ENCODE results near the gene TMEM186. TPM values are rescaled to one million over a fixed set of nuclear protein-coding genes. Genes with fewer than 3 reads are reported as not detected.

The TMEM186 gene
- total and polyA plus RNA-seq, 2 experiments from 2014 or later: 8.3 to 14.8 TPM

DNA sequence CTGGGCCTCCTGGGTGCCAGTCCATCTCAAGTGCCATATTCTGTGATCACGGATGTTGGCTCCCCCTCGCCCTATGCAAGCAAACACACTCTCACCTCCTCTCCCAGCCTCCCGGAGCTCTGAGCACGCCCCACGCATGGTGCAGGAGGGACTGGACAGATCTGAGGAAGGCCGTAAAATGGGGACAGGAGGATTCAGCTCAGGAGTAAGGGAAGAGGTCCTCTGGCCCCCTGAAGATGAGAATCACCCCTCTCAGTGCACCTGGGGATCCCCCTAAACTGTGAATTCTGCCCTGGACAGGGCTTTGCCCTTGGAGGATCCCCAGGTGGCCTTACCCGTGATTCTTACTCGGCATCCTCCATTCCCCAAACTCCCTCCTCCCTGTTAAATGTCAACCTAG, 15.6 kb downstream of the TMEM186 start:
- Mint-ChIP-seq H3K36me3 (ENCODE audit: low read depth) (peaks cover 4% of the 10 kb centered on the region; the same call in 2 of the 3 replicates), H3K4me3 (no peak overlapping the region), H3K9me3 (no peaks in the 10 kb centered on the region), H3K27ac (no peak overlapping the region), H3K27me3 (ENCODE audit: insufficient read depth, low read depth, poor library complexity) (peaks cover 3% of the 10 kb centered on the region), H3K4me1 (no peaks in the 10 kb centered on the region; the same call in 2 of the 3 replicates)
- no peaks in the 10 kb centered on the region for H3K79me2 ChIP-seq (replicated peaks; ENCODE audit: insufficient read depth)
- no peaks in the 10 kb centered on the region for H3K9me2 ChIP-seq (ENCODE audit: insufficient read depth)
- no peak overlapping the region for H3K4me3 ChIP-seq
- no peaks in the 10 kb centered on the region for H4K20me1 ChIP-seq (replicated peaks; ENCODE audit: insufficient read depth)
- H3F3A ChIP-seq (replicated peaks; ENCODE audit: low read depth): no peaks in the 10 kb centered on the region
- H3K4me2 ChIP-seq: no peak overlapping the region
- H2AFZ ChIP-seq: no peak overlapping the region
- no peak overlapping the region for H3K27ac ChIP-seq (ENCODE audit: low read depth)
- no peak for DNase-seq (ENCODE audit: low spot score)
- no peak for ATAC-seq
- peaks cover 3% of the 10 kb centered on the region; the same call in 1 of the 2 replicates for H3K4me1 ChIP-seq (ENCODE audit: insufficient read depth)
- H3K27me3 ChIP-seq (ENCODE audit: insufficient read depth): no peaks in the 10 kb centered on the region
- no peaks in the 10 kb centered on the region for H3K36me3 ChIP-seq (ENCODE audit: insufficient read depth)
- no peak for TF ChIP-seq STAT1 (IDR thresholded peaks at IDR 0.05; ENCODE audit: unreplicated experiment)
- TF ChIP-seq EZH2phosphoT487 (IDR thresholded peaks at IDR 0.05; ENCODE audit: unreplicated experiment): no peak
- no peak for TF ChIP-seq ZNF331 (CRISPR knock-in tag; IDR thresholded peaks at IDR 0.05; ENCODE audit: low read depth)
- TF ChIP-seq EZH2 (IDR thresholded peaks at IDR 0.05; ENCODE audit: low read depth, unreplicated experiment): no peak
- TF ChIP-seq, protein P1, sequence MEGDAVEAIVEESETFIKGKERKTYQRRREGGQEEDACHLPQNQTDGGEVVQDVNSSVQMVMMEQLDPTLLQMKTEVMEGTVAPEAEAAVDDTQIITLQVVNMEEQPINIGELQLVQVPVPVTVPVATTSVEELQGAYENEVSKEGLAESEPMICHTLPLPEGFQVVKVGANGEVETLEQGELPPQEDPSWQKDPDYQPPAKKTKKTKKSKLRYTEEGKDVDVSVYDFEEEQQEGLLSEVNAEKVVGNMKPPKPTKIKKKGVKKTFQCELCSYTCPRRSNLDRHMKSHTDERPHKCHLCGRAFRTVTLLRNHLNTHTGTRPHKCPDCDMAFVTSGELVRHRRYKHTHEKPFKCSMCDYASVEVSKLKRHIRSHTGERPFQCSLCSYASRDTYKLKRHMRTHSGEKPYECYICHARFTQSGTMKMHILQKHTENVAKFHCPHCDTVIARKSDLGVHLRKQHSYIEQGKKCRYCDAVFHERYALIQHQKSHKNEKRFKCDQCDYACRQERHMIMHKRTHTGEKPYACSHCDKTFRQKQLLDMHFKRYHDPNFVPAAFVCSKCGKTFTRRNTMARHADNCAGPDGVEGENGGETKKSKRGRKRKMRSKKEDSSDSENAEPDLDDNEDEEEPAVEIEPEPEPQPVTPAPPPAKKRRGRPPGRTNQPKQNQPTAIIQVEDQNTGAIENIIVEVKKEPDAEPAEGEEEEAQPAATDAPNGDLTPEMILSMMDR (conservative IDR thresholded peaks at IDR 0.05; ENCODE audit: low read depth in 2 of 2): no peak
- no peak for TF ChIP-seq CREB1 (CRISPR knock-in tag; IDR thresholded peaks at IDR 0.05; ENCODE audit: low read depth)

DNA sequence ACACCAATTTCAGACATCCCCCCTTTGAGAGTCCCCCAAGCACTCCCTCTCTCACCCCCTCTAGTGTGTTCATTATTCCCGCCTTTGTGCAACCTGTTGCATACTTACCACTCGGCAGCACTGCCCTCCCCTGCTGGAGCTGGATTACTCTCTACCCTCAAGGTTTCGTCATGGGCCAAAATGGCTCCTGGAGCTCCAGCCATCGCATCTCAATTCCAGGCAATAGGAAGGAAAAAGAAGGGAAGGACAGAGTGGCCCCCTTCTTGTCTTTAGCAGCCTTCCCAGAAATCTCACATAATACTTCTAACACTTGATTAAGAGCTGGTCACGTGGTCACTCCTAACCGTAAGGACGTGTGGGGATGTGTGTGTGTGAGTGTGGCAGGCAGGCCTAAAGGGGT, 20.2 kb downstream of the TMEM186 start:
- Mint-ChIP-seq H3K4me3 (no peak overlapping the region), H3K27ac (no peak overlapping the region), H3K4me1 (no peaks in the 10 kb centered on the region), H3K27me3 (ENCODE audit: insufficient read depth, low read depth, poor library complexity) (peaks cover 3% of the 10 kb centered on the region), H3K36me3 (ENCODE audit: low read depth) (peaks cover 6% of the 10 kb centered on the region; the same call in 2 of the 3 replicates), H3K9me3 (no peaks in the 10 kb centered on the region)
- Histone ChIP-seq H3K27me3 (ENCODE audit: insufficient read depth) (no peaks in the 10 kb centered on the region), H3K36me3 (ENCODE audit: insufficient read depth) (no peaks in the 10 kb centered on the region), H3K79me2 (replicated peaks; ENCODE audit: insufficient read depth) (no peaks in the 10 kb centered on the region), H3K9me2 (ENCODE audit: insufficient read depth) (no peaks in the 10 kb centered on the region), H3K27ac (ENCODE audit: low read depth) (no peak overlapping the region), H3K4me1 (ENCODE audit: insufficient read depth) (no peaks in the 10 kb centered on the region), H3F3A (replicated peaks; ENCODE audit: low read depth) (no peaks in the 10 kb centered on the region), H3K4me3 (no peak overlapping the region), H2AFZ (no peak overlapping the region), H4K20me1 (replicated peaks; ENCODE audit: insufficient read depth) (no peaks in the 10 kb centered on the region), H3K4me2 (no peak overlapping the region)
- no peak for DNase-seq (ENCODE audit: low spot score)
- ATAC-seq: no peak
- no peak for TF ChIP-seq JUNB (IDR thresholded peaks at IDR 0.05; ENCODE audit: unreplicated experiment)
- TF ChIP-seq POLR2AphosphoS5 (IDR thresholded peaks at IDR 0.05; ENCODE audit: low read depth): no peak
- TF ChIP-seq EZH2phosphoT487 (IDR thresholded peaks at IDR 0.05; ENCODE audit: unreplicated experiment): no peak
- TF ChIP-seq, protein P2, sequence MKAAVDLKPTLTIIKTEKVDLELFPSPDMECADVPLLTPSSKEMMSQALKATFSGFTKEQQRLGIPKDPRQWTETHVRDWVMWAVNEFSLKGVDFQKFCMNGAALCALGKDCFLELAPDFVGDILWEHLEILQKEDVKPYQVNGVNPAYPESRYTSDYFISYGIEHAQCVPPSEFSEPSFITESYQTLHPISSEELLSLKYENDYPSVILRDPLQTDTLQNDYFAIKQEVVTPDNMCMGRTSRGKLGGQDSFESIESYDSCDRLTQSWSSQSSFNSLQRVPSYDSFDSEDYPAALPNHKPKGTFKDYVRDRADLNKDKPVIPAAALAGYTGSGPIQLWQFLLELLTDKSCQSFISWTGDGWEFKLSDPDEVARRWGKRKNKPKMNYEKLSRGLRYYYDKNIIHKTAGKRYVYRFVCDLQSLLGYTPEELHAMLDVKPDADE (IDR thresholded peaks at IDR 0.05): no peak
- no peak for TF ChIP-seq CREB1 (CRISPR knock-in tag; IDR thresholded peaks at IDR 0.05; ENCODE audit: low read depth)
- TF ChIP-seq, protein P3, sequence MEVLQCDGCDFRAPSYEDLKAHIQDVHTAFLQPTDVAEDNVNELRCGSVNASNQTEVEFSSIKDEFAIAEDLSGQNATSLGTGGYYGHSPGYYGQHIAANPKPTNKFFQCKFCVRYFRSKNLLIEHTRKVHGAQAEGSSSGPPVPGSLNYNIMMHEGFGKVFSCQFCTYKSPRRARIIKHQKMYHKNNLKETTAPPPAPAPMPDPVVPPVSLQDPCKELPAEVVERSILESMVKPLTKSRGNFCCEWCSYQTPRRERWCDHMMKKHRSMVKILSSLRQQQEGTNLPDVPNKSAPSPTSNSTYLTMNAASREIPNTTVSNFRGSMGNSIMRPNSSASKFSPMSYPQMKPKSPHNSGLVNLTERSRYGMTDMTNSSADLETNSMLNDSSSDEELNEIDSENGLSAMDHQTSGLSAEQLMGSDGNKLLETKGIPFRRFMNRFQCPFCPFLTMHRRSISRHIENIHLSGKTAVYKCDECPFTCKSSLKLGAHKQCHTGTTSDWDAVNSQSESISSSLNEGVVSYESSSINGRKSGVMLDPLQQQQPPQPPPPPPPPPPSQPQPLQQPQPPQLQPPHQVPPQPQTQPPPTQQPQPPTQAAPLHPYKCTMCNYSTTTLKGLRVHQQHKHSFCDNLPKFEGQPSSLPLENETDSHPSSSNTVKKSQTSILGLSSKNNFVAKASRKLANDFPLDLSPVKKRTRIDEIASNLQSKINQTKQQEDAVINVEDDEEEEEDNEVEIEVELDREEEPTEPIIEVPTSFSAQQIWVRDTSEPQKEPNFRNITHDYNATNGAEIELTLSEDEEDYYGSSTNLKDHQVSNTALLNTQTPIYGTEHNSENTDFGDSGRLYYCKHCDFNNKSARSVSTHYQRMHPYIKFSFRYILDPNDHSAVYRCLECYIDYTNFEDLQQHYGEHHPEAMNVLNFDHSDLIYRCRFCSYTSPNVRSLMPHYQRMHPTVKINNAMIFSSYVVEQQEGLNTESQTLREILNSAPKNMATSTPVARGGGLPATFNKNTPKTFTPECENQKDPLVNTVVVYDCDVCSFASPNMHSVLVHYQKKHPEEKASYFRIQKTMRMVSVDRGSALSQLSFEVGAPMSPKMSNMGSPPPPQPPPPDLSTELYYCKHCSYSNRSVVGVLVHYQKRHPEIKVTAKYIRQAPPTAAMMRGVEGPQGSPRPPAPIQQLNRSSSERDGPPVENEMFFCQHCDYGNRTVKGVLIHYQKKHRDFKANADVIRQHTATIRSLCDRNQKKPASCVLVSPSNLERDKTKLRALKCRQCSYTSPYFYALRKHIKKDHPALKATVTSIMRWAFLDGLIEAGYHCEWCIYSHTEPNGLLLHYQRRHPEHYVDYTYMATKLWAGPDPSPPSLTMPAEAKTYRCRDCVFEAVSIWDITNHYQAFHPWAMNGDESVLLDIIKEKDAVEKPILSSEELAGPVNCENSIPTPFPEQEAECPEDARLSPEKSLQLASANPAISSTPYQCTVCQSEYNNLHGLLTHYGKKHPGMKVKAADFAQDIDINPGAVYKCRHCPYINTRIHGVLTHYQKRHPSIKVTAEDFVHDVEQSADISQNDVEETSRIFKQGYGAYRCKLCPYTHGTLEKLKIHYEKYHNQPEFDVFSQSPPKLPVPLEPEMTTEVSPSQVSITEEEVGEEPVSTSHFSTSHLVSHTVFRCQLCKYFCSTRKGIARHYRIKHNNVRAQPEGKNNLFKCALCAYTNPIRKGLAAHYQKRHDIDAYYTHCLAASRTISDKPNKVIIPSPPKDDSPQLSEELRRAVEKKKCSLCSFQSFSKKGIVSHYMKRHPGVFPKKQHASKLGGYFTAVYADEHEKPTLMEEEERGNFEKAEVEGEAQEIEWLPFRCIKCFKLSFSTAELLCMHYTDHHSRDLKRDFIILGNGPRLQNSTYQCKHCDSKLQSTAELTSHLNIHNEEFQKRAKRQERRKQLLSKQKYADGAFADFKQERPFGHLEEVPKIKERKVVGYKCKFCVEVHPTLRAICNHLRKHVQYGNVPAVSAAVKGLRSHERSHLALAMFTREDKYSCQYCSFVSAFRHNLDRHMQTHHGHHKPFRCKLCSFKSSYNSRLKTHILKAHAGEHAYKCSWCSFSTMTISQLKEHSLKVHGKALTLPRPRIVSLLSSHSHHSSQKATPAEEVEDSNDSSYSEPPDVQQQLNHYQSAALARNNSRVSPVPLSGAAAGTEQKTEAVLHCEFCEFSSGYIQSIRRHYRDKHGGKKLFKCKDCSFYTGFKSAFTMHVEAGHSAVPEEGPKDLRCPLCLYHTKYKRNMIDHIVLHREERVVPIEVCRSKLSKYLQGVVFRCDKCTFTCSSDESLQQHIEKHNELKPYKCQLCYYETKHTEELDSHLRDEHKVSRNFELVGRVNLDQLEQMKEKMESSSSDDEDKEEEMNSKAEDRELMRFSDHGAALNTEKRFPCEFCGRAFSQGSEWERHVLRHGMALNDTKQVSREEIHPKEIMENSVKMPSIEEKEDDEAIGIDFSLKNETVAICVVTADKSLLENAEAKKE (CRISPR knock-in tag; IDR thresholded peaks at IDR 0.05): no peak
- no peak for TF ChIP-seq ZNF114 (CRISPR knock-in tag; IDR thresholded peaks at IDR 0.05)
- TF ChIP-seq, protein P1 (conservative IDR thresholded peaks at IDR 0.05; ENCODE audit: low read depth in 2 of 2): no peak

All from GM23338 (cell line).